Measurements from ENCODE around the gene AKR1D1. TPM values are rescaled to one million over a fixed set of nuclear protein-coding genes. Genes with fewer than 3 reads are reported as not detected.

AKR1D1 gene
- total RNA-seq, 3 donors from 2014 or later = not detected

Other genes with a start within 250 kb of the AKR1D1 start
- 1 to 10 TPM in 1 of 3 donors, under 1 TPM in 2; 0.36 to 1.4 (median 0.46) TPM for gene DGKI, start 229.5 kb upstream of the AKR1D1 start, total RNA-seq
- gene CREB3L2, start 74.4 kb upstream of the AKR1D1 start, total RNA-seq = 10 to 100 TPM; 15.8 to 54.3 (median 40.6) TPM

Measured in mucosa of descending colon (tissue), 3 donors.